ENCODE results near the gene ZNF365. TPM values are rescaled to one million over a fixed set of nuclear protein-coding genes. Genes with fewer than 3 reads are reported as not detected.

ZNF365 gene
- under 0.01 TPM in 1 of 2 replicates, not detected in the other for total RNA-seq

GRCh38 chr10:62373995-62374861, at the start of gene ZNF365:
Gene ZNF365, plus strand, starts transcription at chr10:62374369. Its CDS starts 1,825 bp downstream, at chr10:62376194.

Small RNAs within 50 kb of the gene (small RNA-seq; reads per million reads assigned to genes)
- gene RN7SL591P: not detected

Other genes with a start within 250 kb of the ZNF365 start
- gene RTKN2, start 105.5 kb upstream of the ZNF365 start, total RNA-seq: under 0.01 and 0.22 TPM in 2 replicates